Tibial artery (tissue), 4 donors: ENCODE data around the gene EHD2.
"Not testable (repeated sequence)": the region's sequence is repeated elsewhere in the genome, so short reads cannot be mapped to it uniquely, and the experiment has no call there.

Experiments
- DNase-seq, 2 donors: peaks; one replicate each; pipeline ENCODE4 v3.0.0-alpha.2; 2019
- H3K27ac ChIP-seq, 2 donors: fragments of 200-600 bp; sonication (generic) in 1 of 2; 1 replicate in 1 of 2; 2 replicates in 1 of 2; pipeline ENCODE4 v1.5.1; 2018 to 2019; ENCODE audit warnings: mild to moderate bottlenecking in 1 of 2
- H3K27me3 ChIP-seq, 2 donors: fragments of 200-600 bp; sonication (generic) in 1 of 2; one replicate each; pipeline versions ENCODE4 v1.5.1 to v1.6.0; 2016 to 2019
- H3K36me3 ChIP-seq, 3 donors: fragments of 200-600 bp; sonication (generic) in 2 of 3; one replicate each; pipeline ENCODE4 v1.5.1; 2016 to 2019; ENCODE audit warnings: mild to moderate bottlenecking in 2 of 3
- H3K4me1 ChIP-seq, 4 donors: fragments of 200-600 bp; sonication (generic) in 2 of 4; 1 replicate in 3 of 4; 2 replicates in 1 of 4; pipeline ENCODE4 v1.5.1; 2016 to 2019
- H3K4me3 ChIP-seq, 2 donors: fragments of 200-600 bp; sonication (generic) in 1 of 2; 1 replicate in 1 of 2; 2 replicates in 1 of 2; pipeline ENCODE4 v1.5.1; 2018 to 2019; ENCODE audit warnings: mild to moderate bottlenecking in 2 of 2
- H3K9me3 ChIP-seq, 3 donors: fragments of 200-600 bp; sonication (generic) in 1 of 3; one replicate each; pipeline ENCODE4 v1.5.1; 2016 to 2019
- CTCF ChIP-seq, 2 experiments: fragments of 200-600 bp in 1 of 2; fragments of 450-650 bp in 1 of 2; IDR thresholded peaks; one replicate each; pipeline ENCODE4 v1.5.1; 2017 to 2019; ENCODE audit warnings: antibody characterized with exemption in 2 of 2, mild to moderate bottlenecking in 1 of 2, moderate library complexity in 1 of 2
- intact Hi-C: fragments of 100-400 bp; cut with DNase I; formaldehyde crosslinking; loops from one replicate; pipeline ENCODE4 v1.15.0; 2023; ENCODE audit warnings: low total_unique reads

Gene EHD2

DNA sequence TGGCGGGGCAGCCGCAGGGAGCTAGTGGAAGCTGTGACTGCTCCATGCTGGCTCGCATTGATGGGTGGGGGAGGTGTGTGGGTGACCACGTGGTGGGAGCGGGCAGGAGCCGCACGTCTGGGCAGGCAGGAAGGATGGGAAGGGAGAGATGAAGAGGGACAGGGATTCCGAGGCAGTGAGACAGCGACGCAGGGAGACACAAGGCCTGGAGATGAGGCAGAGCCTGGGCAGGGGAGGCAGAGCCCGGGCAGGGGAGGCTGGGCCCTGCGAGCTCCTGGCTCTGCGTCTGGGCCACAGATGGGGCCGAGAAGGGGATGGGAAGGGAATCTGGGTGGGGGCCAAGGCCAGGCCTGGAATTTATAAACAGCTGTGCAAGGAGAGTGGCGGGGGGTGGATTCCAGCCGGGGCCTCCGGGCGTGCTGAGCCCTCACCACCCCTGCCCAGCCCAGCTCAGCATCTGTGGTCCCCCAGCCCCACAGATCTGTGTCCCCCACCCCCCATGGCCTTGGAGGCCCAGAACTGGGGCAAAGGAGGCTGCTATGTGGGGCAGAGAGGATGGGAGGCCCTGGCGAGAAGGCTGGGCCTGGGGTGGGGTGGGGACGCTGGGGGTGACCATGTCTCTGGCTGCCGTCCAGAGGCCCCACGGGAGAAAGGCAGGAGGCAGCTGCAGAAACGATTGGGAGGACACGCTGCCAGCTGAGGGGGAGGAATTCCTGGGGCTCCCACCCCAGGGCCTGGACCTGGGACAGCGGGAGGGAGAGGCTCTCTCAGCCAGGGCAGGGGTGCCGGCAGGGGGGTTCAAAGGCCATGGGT, 6.0 kb downstream of the EHD2 start:
- intact Hi-C loops = no loop called here
- Histone ChIP-seq H3K27ac (peak overlapping the region; percentile 91 to 93), H3K27me3 (no peaks in the 10 kb centered on the region), H3K36me3 (peaks cover 13 to 38% (median 28%) of the 10 kb centered on the region in 3 donors), H3K9me3 (no peaks in the 10 kb centered on the region), H3K4me3 (peak overlapping the region; percentile 41 to 46), H3K4me1 (peaks cover 13 to 100% (median 83%) of the 10 kb centered on the region in 4 donors)
- DNase-seq = peak; percentile 92 to 98
- no peak for TF ChIP-seq CTCF (IDR thresholded peaks at IDR 0.05)

DNA sequence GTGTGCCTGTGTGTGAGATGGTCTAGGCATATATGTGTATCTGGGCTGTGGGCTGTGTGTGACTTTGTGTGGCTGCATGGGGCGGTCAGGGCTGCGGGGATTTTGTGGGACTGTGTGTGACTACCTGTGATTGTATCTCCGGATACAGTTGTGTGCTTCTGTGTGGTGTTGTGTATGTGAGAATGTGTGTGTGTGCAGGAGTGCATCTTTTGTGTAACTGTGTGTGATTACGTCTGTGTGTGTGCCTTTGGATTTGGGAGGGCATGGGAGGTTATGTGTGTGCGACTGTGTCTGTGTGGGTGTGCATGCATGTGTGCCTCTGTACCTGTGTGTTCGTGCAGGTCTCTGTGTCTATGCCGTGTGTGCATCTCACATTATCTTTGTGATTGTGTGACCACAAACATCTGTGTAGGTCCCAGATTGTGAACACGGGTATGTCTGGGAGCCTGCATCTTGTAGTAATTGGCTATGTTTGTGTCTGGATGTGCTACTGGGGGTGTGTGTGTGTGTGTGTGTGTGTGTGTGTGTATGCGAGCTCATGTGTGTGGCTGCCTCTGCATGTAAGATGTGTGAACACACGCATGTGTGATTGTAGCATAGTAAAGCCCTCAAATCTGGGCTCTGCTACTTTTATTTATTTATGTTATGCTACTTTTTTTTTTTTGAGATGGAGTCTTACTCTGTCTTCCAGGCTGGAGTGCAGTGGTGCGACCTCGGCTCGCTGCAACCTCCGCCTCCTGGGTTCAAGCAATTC, 7.6 kb downstream of the EHD2 start:
- H3K36me3 ChIP-seq = peaks cover 19 to 43% (median 35%) of the 10 kb centered on the region in 3 donors
- peaks cover 13 to 99% (median 77%) of the 10 kb centered on the region in 4 donors for H3K4me1 ChIP-seq
- intact Hi-C loops = no loop called here
- DNase-seq = no peak
- TF ChIP-seq CTCF (IDR thresholded peaks at IDR 0.05) = no peak
- peak overlapping the region; percentile 91 to 93 for H3K27ac ChIP-seq
- no peaks in the 10 kb centered on the region for H3K9me3 ChIP-seq
- H3K27me3 ChIP-seq = no peaks in the 10 kb centered on the region
- no peak overlapping the region for H3K4me3 ChIP-seq

GRCh38 chr19:47723581-47723940, 10.3 kb downstream of the EHD2 start:
- no peaks in the 10 kb centered on the region for H3K27me3 ChIP-seq
- intact Hi-C loops = no loop called here
- peaks cover 25 to 46% (median 38%) of the 10 kb centered on the region in 3 donors for H3K36me3 ChIP-seq
- peak; percentile 82 to 92 for DNase-seq
- peak overlapping the region; percentile 83 to 91 for H3K27ac ChIP-seq
- peaks cover 9 to 99% (median 70%) of the 10 kb centered on the region in 4 donors for H3K4me1 ChIP-seq
- TF ChIP-seq CTCF (IDR thresholded peaks at IDR 0.05) = no peak
- no peaks in the 10 kb centered on the region for H3K9me3 ChIP-seq
- H3K4me3 ChIP-seq = peak overlapping the region; percentile 45 to 50

GRCh38 chr19:47725759-47726401, 12.7 kb downstream of the EHD2 start:
- Histone ChIP-seq H3K27me3 (no peaks in the 10 kb centered on the region), H3K9me3 (no peaks in the 10 kb centered on the region), H3K4me1 (peaks cover 0 to 99% (median 66%) of the 10 kb centered on the region in 4 donors), H3K27ac (peak overlapping the region; percentile 56 to 91), H3K36me3 (peaks cover 35 to 46% (median 38%) of the 10 kb centered on the region in 3 donors), H3K4me3 (no peak overlapping the region)
- DNase-seq = no peak
- intact Hi-C loops = no loop called here
- no peak for TF ChIP-seq CTCF (IDR thresholded peaks at IDR 0.05)

GRCh38 chr19:47726467-47726866, 13.2 kb downstream of the EHD2 start:
- TF ChIP-seq CTCF (IDR thresholded peaks at IDR 0.05) = no peak
- Histone ChIP-seq H3K4me3 (no peak overlapping the region), H3K27ac (peak overlapping the region; percentile 56 to 91), H3K27me3 (no peaks in the 10 kb centered on the region), H3K9me3 (no peaks in the 10 kb centered on the region), H3K36me3 (peaks cover 36 to 43% (median 37%) of the 10 kb centered on the region in 3 donors), H3K4me1 (peaks cover 0 to 94% (median 65%) of the 10 kb centered on the region in 4 donors)
- intact Hi-C loops = no loop called here
- no peak for DNase-seq

DNA sequence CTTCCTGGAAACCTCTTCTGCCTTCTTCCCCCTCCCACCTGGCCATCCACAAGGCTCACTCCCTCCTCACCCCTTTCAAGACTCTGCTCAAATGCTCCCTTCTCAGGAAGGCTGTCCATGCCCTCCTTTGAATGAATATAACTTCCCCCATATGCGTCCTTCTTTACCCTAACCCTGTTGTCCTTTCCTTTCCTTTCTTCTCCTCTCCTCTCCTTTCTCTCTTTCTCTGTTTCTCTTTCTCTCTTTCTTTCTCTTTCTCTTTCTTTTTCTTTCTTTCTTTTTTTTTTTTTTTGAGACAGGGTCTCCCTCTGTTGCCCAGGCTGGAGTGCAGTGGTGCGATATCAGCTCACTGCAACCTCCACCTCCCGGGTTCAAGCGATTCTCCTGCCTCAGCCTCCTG, 15.1 kb downstream of the EHD2 start:
- H3K9me3 ChIP-seq, DNase-seq, H3K4me3 ChIP-seq, intact Hi-C loops, H3K27me3 ChIP-seq: not testable (repeated sequence)
- Histone ChIP-seq H3K4me1 (peaks cover 0 to 86% (median 50%) of the 10 kb centered on the region in 4 donors), H3K27ac (peak overlapping the region; percentile 31 to 91), H3K36me3 (peaks cover 40 to 55% (median 44%) of the 10 kb centered on the region in 3 donors)
